Testis (tissue), 3 donors: ENCODE measurements around the gene KCND3. TPM values are rescaled to one million over a fixed set of nuclear protein-coding genes. Genes with fewer than 3 reads are reported as not detected.

Source experiments
- DNase-seq: peaks from one replicate; pipeline ENCODE4 v3.0.0-alpha.2; 2019
- H3K27ac ChIP-seq, 2 donors: fragments of 200-600 bp; sonication (generic); one replicate each; pipeline ENCODE4 v1.5.1; 2019
- H3K27me3 ChIP-seq: fragments of 200-600 bp; sonication (generic); one replicate; pipeline ENCODE4 v1.5.1; 2019
- H3K36me3 ChIP-seq: fragments of 200-600 bp; sonication (generic); one replicate; pipeline ENCODE4 v1.5.1; 2017; ENCODE audit warnings: low read depth; ENCODE audit errors: missing control alignments
- H3K4me1 ChIP-seq: fragments of 200-600 bp; sonication (generic); one replicate; pipeline ENCODE4 v1.5.1; 2019
- H3K4me3 ChIP-seq, 2 donors: fragments of 200-600 bp; sonication (generic); one replicate each; pipeline ENCODE4 v1.5.1; 2017 to 2019
- H3K9me3 ChIP-seq: fragments of 200-600 bp; sonication (generic); one replicate; pipeline ENCODE4 v1.5.1; 2017
- CTCF ChIP-seq, 3 experiments: fragments of 450-650 bp in 2 of 3; fragments of 200-600 bp in 1 of 3; sonication (generic) in 1 of 3; IDR thresholded peaks; one replicate each; pipeline ENCODE4 v1.5.1; 2016 to 2019; ENCODE audit warnings: antibody characterized with exemption in 3 of 3, mild to moderate bottlenecking in 2 of 3, moderate library complexity in 1 of 3
- POLR2A ChIP-seq: fragments of 450-650 bp; IDR thresholded peaks from one replicate; pipeline ENCODE4 v1.6.1; 2017; ENCODE audit warnings: antibody characterized with exemption, mild to moderate bottlenecking, moderate library complexity
- WGBS, 2 donors: methylation state at CpG; one replicate each; pipeline ENCODE4 v1.1.5; 2018; 5-methylcytosine and 5-hydroxymethylcytosine counted together
- intact Hi-C: fragments of 100-400 bp; cut with DNase I; formaldehyde crosslinking; loops from one replicate; pipeline ENCODE4 v1.15.1; 2023; ENCODE audit warnings: low total_unique reads
- polyA plus RNA-seq: library from polyadenylated mRNA; stranded (reverse); fragments of 350-450 nt; fragmentation: Illumina TruSeq; extraction: RNeasy Lipid Tissue Mini Kit (QIAGEN cat#74804); gene quantifications from one replicate; pipeline ENCODE4 v1.2.3, GENCODE V29; 2014; ENCODE audit warnings: low read depth, low replicate concordance; ENCODE audit not compliant: insufficient read depth
- total RNA-seq, 2 donors: library from RNA; depleted of rRNA; stranded (reverse); fragments of >200 nt; gene quantifications; one replicate each; pipeline ENCODE4 v1.2.3, GENCODE V29; 2016

KCND3 gene
- total and polyA plus RNA-seq, 3 donors from 2014 or later: 5.5 to 6.6 (median 6.0) TPM

GRCh38 chr1:111776391-111776790, 213.1 kb downstream of the KCND3 start:
- Histone ChIP-seq H3K36me3 (no peaks in the 10 kb centered on the region), H3K4me1 (no peaks in the 10 kb centered on the region), H3K9me3 (no peaks in the 10 kb centered on the region), H3K4me3 (no peak overlapping the region), H3K27ac (no peak overlapping the region), H3K27me3 (no peaks in the 10 kb centered on the region)
- TF ChIP-seq POLR2A: no peak
- TF ChIP-seq CTCF (IDR thresholded peaks at IDR 0.05): no peak
- intact Hi-C loops: no loop called here
- no peak for DNase-seq
- 79 to 87% methylated on average over 2 of the region's 2 CpGs for WGBS, 2 donors

- Histone ChIP-seq H3K36me3 (no peaks in the 10 kb centered on the region), H3K27ac (no peak overlapping the region), H3K27me3 (no peaks in the 10 kb centered on the region), H3K4me3 (no peak overlapping the region), H3K9me3 (no peaks in the 10 kb centered on the region), H3K4me1 (no peaks in the 10 kb centered on the region)
- DNase-seq: no peak
- TF ChIP-seq CTCF (IDR thresholded peaks at IDR 0.05): no peak
- no peak for TF ChIP-seq POLR2A
- 81 to 88% methylated on average over 9 of the region's 9 CpGs for WGBS, 2 donors
- intact Hi-C loops: no loop called here
These were observed 213.5 kb downstream of the KCND3 start for GRCh38 chr1:111775966-111776365.

- DNase-seq: no peak
- Histone ChIP-seq H3K4me1 (no peaks in the 10 kb centered on the region), H3K36me3 (no peaks in the 10 kb centered on the region), H3K9me3 (no peaks in the 10 kb centered on the region), H3K27ac (no peak overlapping the region), H3K4me3 (no peak overlapping the region), H3K27me3 (no peaks in the 10 kb centered on the region)
- intact Hi-C loops: no loop called here
- WGBS, 2 donors: 85 to 86% methylated on average over 4 of the region's 4 CpGs
- TF ChIP-seq POLR2A (no peak), CTCF (IDR thresholded peaks at IDR 0.05) (no peak)
These were observed 218.6 kb downstream of the KCND3 start for GRCh38 chr1:111770916-111771315.

- peak; percentile 53 for DNase-seq
- H3K27ac ChIP-seq: no peak overlapping the region
- intact Hi-C loops: no loop called here
- 35 to 38% methylated on average over 6 of the region's 6 CpGs for WGBS, 2 donors
- H3K36me3 ChIP-seq: no peaks in the 10 kb centered on the region
- H3K27me3 ChIP-seq: no peaks in the 10 kb centered on the region
- no peak overlapping the region for H3K4me3 ChIP-seq
- H3K9me3 ChIP-seq: no peaks in the 10 kb centered on the region
- no peak for TF ChIP-seq POLR2A
- peak; percentile 66 to 86 (median 79) for TF ChIP-seq CTCF (IDR thresholded peaks at IDR 0.05)
- H3K4me1 ChIP-seq: no peaks in the 10 kb centered on the region
These were observed 219.8 kb downstream of the KCND3 start for GRCh38 chr1:111769517-111770146.

GRCh38 chr1:111768625-111769024, 220.8 kb downstream of the KCND3 start:
- TF ChIP-seq CTCF (IDR thresholded peaks at IDR 0.05): no peak
- TF ChIP-seq POLR2A: no peak
- Histone ChIP-seq H3K4me3 (no peak overlapping the region), H3K27me3 (no peaks in the 10 kb centered on the region), H3K36me3 (no peaks in the 10 kb centered on the region), H3K9me3 (no peaks in the 10 kb centered on the region), H3K4me1 (no peaks in the 10 kb centered on the region), H3K27ac (no peak overlapping the region)
- DNase-seq: no peak
- intact Hi-C loops: no loop called here
